ENCODE measurements around the gene GATA1. TPM values are rescaled to one million over a fixed set of nuclear protein-coding genes. Genes with fewer than 3 reads are reported as not detected.

Gene GATA1
- total RNA-seq, 2 donors from 2014 or later = 0.20 TPM; not detected in 1

GRCh38 chrX:48790477-48790876, 4.1 kb downstream of the GATA1 start:
- TF ChIP-seq, protein P1, sequence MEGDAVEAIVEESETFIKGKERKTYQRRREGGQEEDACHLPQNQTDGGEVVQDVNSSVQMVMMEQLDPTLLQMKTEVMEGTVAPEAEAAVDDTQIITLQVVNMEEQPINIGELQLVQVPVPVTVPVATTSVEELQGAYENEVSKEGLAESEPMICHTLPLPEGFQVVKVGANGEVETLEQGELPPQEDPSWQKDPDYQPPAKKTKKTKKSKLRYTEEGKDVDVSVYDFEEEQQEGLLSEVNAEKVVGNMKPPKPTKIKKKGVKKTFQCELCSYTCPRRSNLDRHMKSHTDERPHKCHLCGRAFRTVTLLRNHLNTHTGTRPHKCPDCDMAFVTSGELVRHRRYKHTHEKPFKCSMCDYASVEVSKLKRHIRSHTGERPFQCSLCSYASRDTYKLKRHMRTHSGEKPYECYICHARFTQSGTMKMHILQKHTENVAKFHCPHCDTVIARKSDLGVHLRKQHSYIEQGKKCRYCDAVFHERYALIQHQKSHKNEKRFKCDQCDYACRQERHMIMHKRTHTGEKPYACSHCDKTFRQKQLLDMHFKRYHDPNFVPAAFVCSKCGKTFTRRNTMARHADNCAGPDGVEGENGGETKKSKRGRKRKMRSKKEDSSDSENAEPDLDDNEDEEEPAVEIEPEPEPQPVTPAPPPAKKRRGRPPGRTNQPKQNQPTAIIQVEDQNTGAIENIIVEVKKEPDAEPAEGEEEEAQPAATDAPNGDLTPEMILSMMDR (IDR thresholded peaks at IDR 0.05) = no peak
- Histone ChIP-seq H3K4me3 (no peak overlapping the region), H3K36me3 (no peaks in the 10 kb centered on the region), H3K27me3 (no peaks in the 10 kb centered on the region), H3K27ac (no peak overlapping the region), H3K4me1 (no peaks in the 10 kb centered on the region), H3K9me3 (no peaks in the 10 kb centered on the region)
- DNase-seq (ENCODE audit: low spot score) = no peak

DNA sequence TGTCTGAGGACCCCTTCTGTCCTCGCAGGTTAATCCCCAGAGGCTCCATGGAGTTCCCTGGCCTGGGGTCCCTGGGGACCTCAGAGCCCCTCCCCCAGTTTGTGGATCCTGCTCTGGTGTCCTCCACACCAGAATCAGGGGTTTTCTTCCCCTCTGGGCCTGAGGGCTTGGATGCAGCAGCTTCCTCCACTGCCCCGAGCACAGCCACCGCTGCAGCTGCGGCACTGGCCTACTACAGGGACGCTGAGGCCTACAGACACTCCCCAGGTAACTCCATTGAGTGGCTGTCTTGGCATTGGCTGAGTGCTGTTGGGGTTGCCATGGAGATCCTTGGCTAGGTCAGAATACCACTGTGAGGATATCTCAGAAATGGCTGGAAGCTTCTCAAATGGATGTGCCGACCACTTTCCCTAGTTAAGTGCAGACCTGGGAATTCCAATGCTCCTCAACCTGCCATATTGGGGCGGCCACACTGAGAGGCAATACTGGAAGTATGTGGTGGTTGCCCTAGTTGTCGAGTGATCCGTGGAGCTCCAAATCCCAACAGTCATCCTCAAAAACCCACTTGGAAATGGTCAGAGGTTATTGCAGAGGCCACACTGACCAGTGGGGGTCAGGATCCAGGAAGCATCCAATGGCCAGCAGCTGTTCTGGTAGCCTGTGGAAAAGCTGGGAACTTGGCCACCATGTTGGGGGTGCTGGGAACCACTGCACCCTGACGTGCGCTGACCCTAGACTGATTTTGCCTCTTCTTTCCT, 4.9 kb downstream of the GATA1 start:
- no peak overlapping the region for H3K27ac ChIP-seq
- no peaks in the 10 kb centered on the region for H3K9me3 ChIP-seq
- no peaks in the 10 kb centered on the region for H3K27me3 ChIP-seq
- H3K36me3 ChIP-seq = no peaks in the 10 kb centered on the region
- H3K4me3 ChIP-seq = no peak overlapping the region
- no peak for DNase-seq (ENCODE audit: low spot score)
- TF ChIP-seq, protein P1 (IDR thresholded peaks at IDR 0.05) = no peak
- no peaks in the 10 kb centered on the region for H3K4me1 ChIP-seq

DNA sequence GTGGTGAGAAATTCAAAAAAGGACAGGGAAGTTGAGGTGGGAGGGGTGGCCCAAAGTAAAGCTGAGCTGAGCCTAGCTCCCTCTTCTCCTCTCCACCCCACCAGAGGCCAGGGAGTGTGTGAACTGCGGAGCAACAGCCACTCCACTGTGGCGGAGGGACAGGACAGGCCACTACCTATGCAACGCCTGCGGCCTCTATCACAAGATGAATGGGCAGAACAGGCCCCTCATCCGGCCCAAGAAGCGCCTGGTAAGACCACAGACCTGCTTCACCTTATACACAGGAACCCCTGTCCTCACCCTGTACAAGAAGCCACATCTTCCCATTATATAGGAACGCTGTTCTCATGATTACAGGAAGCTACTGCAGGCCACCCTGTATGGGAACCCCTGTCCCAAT, 5.8 kb downstream of the GATA1 start:
- H3K27me3 ChIP-seq = no peaks in the 10 kb centered on the region
- H3K4me3 ChIP-seq = no peak overlapping the region
- no peaks in the 10 kb centered on the region for H3K4me1 ChIP-seq
- no peak for DNase-seq (ENCODE audit: low spot score)
- TF ChIP-seq, protein P1 (IDR thresholded peaks at IDR 0.05) = no peak
- H3K9me3 ChIP-seq = no peaks in the 10 kb centered on the region
- H3K27ac ChIP-seq = no peak overlapping the region
- no peaks in the 10 kb centered on the region for H3K36me3 ChIP-seq

- Histone ChIP-seq H3K27me3 (no peaks in the 10 kb centered on the region), H3K4me1 (no peaks in the 10 kb centered on the region), H3K27ac (no peak overlapping the region), H3K4me3 (no peak overlapping the region), H3K36me3 (no peaks in the 10 kb centered on the region), H3K9me3 (no peaks in the 10 kb centered on the region)
- TF ChIP-seq, protein P1 (IDR thresholded peaks at IDR 0.05) = no peak
- no peak for DNase-seq (ENCODE audit: low spot score)
Measured at GRCh38 chrX:48793935-48794334, 7.5 kb downstream of the GATA1 start.

- Histone ChIP-seq H3K4me1 (no peaks in the 10 kb centered on the region), H3K36me3 (no peaks in the 10 kb centered on the region), H3K27ac (no peak overlapping the region), H3K27me3 (no peaks in the 10 kb centered on the region), H3K9me3 (no peaks in the 10 kb centered on the region), H3K4me3 (no peak overlapping the region)
- no peak for DNase-seq (ENCODE audit: low spot score)
- TF ChIP-seq, protein P1 (IDR thresholded peaks at IDR 0.05) = no peak
Measured at GRCh38 chrX:48794340-48794910, 8.0 kb downstream of the GATA1 start.

Measured in right atrium auricular region (tissue), 2 donors.